ENCODE results near the gene LRRC18. TPM values are rescaled to one million over a fixed set of nuclear protein-coding genes. Genes with fewer than 3 reads are reported as not detected.

The LRRC18 gene
- total RNA-seq, 4 donors from 2014 or later = not detected

- 95 to 96% methylated on average over 3 of the region's 3 CpGs for WGBS, 2 donors
- no peak for DNase-seq (ENCODE audit: low spot score in 2 of 2)
- H3K27me3 ChIP-seq = no peaks in the 10 kb centered on the region
- H3K4me3 ChIP-seq = no peak overlapping the region
- no peaks in the 10 kb centered on the region for H3K4me1 ChIP-seq
- H3K36me3 ChIP-seq = no peaks in the 10 kb centered on the region
- H3K9me3 ChIP-seq = no peaks in the 10 kb centered on the region
- TF ChIP-seq POLR2A (IDR thresholded peaks at IDR 0.05) = no peak
- TF ChIP-seq CTCF (IDR thresholded peaks at IDR 0.05) = no peak
- TF ChIP-seq EP300 (IDR thresholded peaks at IDR 0.05) = no peak
- no peak overlapping the region for H3K27ac ChIP-seq
These were observed 1.8 kb downstream of the LRRC18 start for GRCh38 chr10:48937796-48938195.

DNA sequence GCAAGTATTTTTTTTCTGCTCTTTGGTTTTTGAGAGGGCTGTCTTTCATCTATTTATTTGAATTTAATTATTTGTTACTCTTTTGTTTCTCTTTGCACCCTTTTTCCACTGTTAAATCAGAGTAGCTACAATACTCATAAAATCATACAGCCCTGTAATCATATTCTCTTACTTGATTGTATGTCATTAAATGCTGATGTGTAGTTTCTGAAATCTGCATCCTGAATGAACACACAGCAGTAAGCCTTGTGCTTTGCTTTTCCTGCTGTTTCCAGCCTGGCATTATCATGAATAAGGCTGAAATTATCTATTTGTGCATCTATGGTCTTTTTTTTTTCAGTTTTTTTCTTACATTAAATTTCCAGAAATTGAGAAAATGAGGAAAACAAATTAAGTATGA, 4.1 kb downstream of the LRRC18 start:
- Histone ChIP-seq H3K27me3 (no peaks in the 10 kb centered on the region), H3K9me3 (no peaks in the 10 kb centered on the region), H3K4me1 (no peaks in the 10 kb centered on the region), H3K36me3 (no peaks in the 10 kb centered on the region), H3K4me3 (no peak overlapping the region), H3K27ac (no peak overlapping the region)
- no peak for TF ChIP-seq EP300 (IDR thresholded peaks at IDR 0.05)
- TF ChIP-seq CTCF (IDR thresholded peaks at IDR 0.05) = no peak
- TF ChIP-seq POLR2A (IDR thresholded peaks at IDR 0.05) = no peak
- no peak for DNase-seq (ENCODE audit: low spot score in 2 of 2)

GRCh38 chr10:48934672-48935501, 4.8 kb downstream of the LRRC18 start:
- TF ChIP-seq CTCF (IDR thresholded peaks at IDR 0.05) (no peak), EP300 (IDR thresholded peaks at IDR 0.05) (no peak), POLR2A (IDR thresholded peaks at IDR 0.05) (no peak)
- H3K27ac ChIP-seq = no peak overlapping the region
- no peaks in the 10 kb centered on the region for H3K36me3 ChIP-seq
- no peak for DNase-seq (ENCODE audit: low spot score in 2 of 2)
- no peak overlapping the region for H3K4me3 ChIP-seq
- no peaks in the 10 kb centered on the region for H3K4me1 ChIP-seq
- 56 to 64% methylated on average over 17 to 18 of the region's 18 CpGs for WGBS, 2 donors
- no peaks in the 10 kb centered on the region for H3K27me3 ChIP-seq
- H3K9me3 ChIP-seq = no peaks in the 10 kb centered on the region

- no peak overlapping the region for H3K4me3 ChIP-seq
- H3K27ac ChIP-seq = no peak overlapping the region
- no peaks in the 10 kb centered on the region for H3K36me3 ChIP-seq
- H3K9me3 ChIP-seq = no peaks in the 10 kb centered on the region
- no peak for DNase-seq (ENCODE audit: low spot score in 2 of 2)
- no peaks in the 10 kb centered on the region for H3K4me1 ChIP-seq
- no peak for TF ChIP-seq POLR2A (IDR thresholded peaks at IDR 0.05)
- no peak for TF ChIP-seq EP300 (IDR thresholded peaks at IDR 0.05)
- WGBS, 2 donors = 82 to 84% methylated on average over 7 of the region's 7 CpGs
- H3K27me3 ChIP-seq = no peaks in the 10 kb centered on the region
These were observed 6.6 kb downstream of the LRRC18 start for GRCh38 chr10:48932831-48933664.

DNA sequence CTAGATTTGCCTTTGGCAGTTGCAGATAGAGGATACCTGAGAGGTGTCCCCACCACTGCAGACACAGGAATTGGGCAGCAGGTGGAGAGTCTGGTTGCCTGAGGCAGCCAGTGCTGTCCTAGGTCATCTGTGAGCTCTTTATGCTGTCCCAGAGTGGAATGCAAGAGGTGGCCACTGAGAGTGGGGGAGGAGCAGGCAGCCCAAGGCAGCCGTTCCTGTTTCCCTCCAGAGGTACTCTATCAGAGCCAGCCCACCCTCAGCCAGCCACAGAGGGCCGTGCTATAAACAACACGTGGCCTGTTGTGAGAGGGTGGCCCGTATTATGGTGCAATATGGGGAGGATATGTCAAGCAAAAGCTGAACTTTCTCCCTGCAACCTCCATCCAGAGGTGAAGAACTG, 8.5 kb downstream of the LRRC18 start:
- Histone ChIP-seq H3K4me3 (no peak overlapping the region), H3K36me3 (no peaks in the 10 kb centered on the region), H3K4me1 (no peaks in the 10 kb centered on the region), H3K27me3 (no peaks in the 10 kb centered on the region), H3K9me3 (no peaks in the 10 kb centered on the region), H3K27ac (no peak overlapping the region)
- no peak for TF ChIP-seq CTCF (IDR thresholded peaks at IDR 0.05)
- no peak for TF ChIP-seq POLR2A (IDR thresholded peaks at IDR 0.05)
- no peak for TF ChIP-seq EP300 (IDR thresholded peaks at IDR 0.05)
- DNase-seq (ENCODE audit: low spot score in 2 of 2) = no peak
- 59 to 64% methylated on average over 3 to 4 of the region's 4 CpGs for WGBS, 2 donors
